Left ventricle myocardium inferior (tissue), 1 donor: Measurements from ENCODE around the gene REEP2. TPM values are rescaled to one million over a fixed set of nuclear protein-coding genes. Genes with fewer than 3 reads are reported as not detected.
"Not testable (repeated sequence)": the region's sequence is repeated elsewhere in the genome, so short reads cannot be mapped to it uniquely, and the experiment has no call there.

Source experiments
- DNase-seq: peaks from one replicate; pipeline ENCODE4 v3.0.0-alpha.2; 2020
- H3K27ac ChIP-seq: fragments of 200-600 bp; replicated peaks from 2 replicates; pipeline ENCODE4 v1.8.0; 2021
- H3K27me3 ChIP-seq: fragments of 200-600 bp; 2 replicates; pipeline ENCODE4 v1.8.0; 2021; ENCODE audit warnings: low read depth
- H3K36me3 ChIP-seq: fragments of 200-600 bp; 2 replicates; pipeline ENCODE4 v1.8.0; 2021
- H3K4me1 ChIP-seq: fragments of 200-600 bp; 2 replicates; pipeline ENCODE4 v1.8.0; 2021
- H3K4me3 ChIP-seq: fragments of 200-600 bp; 2 replicates; pipeline ENCODE4 v1.8.0; 2021; ENCODE audit warnings: mild to moderate bottlenecking, moderate library complexity
- H3K9me3 ChIP-seq: fragments of 200-600 bp; replicated peaks from 2 replicates; pipeline ENCODE4 v1.8.0; 2021
- intact Hi-C: fragments of 100-400 bp; cut with micrococcal nuclease; formaldehyde crosslinking; loops from one replicate; pipeline ENCODE4 v1.11.0; 2022
- total RNA-seq: library from RNA; stranded (reverse); fragmentation: NEBNext Ultra II Directional; extraction: Animal tissue kit (Norgen Biotek cat#: 25700); gene quantifications from one replicate; pipeline ENCODE4 v1.2.1, GENCODE V29; 2021
- TF ChIP-seq, protein P1 (sequence below): fragments of 200-600 bp; IDR thresholded peaks from 2 replicates; pipeline ENCODE4 v1.8.0; 2021; ENCODE audit warnings: antibody characterized with exemption, mild to moderate bottlenecking, borderline replicate concordance
- donor health status: DM: no; HTN: yes; CAD: no; lungs with severe emphysema.

The REEP2 gene
- total RNA-seq, 1 donor from 2014 or later: 6.6 TPM

DNA sequence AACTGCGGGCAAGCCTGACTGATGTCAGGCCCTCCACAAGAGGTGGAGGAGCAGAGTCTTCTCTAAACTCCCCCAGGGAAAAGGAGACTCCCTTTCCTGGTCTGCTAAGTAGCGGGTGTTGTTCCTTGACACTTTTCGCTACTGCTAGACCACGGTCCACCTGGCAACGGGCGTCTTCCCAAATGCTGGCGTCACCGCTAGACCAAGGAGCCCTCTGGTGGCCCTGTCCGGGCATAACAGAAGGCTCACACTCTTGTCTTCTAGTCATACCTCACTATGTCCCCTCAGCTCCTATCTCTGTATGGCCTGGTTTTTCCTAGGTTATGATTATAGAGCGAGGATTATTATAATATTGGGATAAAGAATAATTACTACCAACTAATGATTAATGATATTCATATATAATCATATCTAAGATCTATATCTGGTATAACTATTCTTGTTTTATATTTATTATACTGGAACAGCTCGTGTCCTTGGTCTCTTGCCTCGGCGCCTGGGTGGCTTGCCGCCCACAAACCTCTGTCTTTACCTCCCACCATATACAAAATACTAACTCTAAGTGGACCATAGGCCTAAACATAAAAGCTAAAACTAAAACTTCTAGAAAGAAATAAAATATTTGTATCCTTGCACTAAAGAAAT is 27.7 kb upstream of the REEP2 start:
- TF ChIP-seq, protein P1, sequence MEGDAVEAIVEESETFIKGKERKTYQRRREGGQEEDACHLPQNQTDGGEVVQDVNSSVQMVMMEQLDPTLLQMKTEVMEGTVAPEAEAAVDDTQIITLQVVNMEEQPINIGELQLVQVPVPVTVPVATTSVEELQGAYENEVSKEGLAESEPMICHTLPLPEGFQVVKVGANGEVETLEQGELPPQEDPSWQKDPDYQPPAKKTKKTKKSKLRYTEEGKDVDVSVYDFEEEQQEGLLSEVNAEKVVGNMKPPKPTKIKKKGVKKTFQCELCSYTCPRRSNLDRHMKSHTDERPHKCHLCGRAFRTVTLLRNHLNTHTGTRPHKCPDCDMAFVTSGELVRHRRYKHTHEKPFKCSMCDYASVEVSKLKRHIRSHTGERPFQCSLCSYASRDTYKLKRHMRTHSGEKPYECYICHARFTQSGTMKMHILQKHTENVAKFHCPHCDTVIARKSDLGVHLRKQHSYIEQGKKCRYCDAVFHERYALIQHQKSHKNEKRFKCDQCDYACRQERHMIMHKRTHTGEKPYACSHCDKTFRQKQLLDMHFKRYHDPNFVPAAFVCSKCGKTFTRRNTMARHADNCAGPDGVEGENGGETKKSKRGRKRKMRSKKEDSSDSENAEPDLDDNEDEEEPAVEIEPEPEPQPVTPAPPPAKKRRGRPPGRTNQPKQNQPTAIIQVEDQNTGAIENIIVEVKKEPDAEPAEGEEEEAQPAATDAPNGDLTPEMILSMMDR: peak; percentile 70
- H3K4me3 ChIP-seq, H3K27me3 ChIP-seq, H3K4me1 ChIP-seq, H3K27ac ChIP-seq, intact Hi-C loops, H3K9me3 ChIP-seq: not testable (repeated sequence)
- H3K36me3 ChIP-seq: peaks cover 56% of the 10 kb centered on the region
- peak; percentile 41 for DNase-seq

DNA sequence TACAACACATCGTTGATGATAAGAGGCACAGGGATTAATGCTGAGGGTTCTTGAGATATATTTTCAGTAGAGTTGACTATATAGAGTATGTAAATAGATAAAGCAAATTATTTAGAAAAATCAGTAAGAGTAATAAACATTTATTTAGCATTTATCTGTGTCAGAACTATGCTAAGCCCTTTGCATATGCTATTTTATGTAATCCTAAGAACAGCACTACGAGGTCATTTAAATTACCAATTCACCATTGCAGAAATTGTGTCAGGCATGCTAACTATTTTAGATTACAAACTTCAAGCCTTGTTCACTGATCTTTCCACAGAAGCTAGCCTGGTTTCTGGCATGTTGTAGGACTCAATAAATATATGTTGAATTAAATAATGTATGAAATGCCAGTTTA is 20.4 kb upstream of the REEP2 start:
- Histone ChIP-seq H3K4me3 (no peak overlapping the region), H3K27me3 (no peaks in the 10 kb centered on the region), H3K4me1 (no peaks in the 10 kb centered on the region), H3K9me3 (no peaks in the 10 kb centered on the region), H3K36me3 (peaks cover 97% of the 10 kb centered on the region), H3K27ac (no peak overlapping the region)
- DNase-seq: no peak
- intact Hi-C loops: no loop called here
- TF ChIP-seq, protein P1: no peak

DNA sequence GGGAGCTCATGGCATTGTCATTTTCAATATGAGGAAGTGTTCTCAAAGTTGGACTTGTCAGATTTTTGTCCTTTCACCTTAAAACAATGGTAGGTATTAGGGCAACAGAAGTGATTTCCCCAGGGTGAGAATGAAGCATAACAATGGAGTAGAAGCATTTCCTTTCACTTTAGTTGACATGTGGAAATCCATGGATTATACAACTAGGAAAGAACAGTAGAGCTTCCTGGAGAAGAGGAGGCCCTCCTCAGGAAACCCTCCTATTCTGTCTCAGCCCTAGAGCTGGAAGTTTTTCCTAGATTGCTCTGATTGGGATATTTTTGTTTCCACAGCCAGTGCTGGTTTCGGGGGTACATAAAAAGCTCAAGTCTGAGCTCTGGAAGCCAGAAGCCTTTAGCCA is 13.8 kb upstream of the REEP2 start:
- Histone ChIP-seq H3K4me3 (no peak overlapping the region), H3K9me3 (no peaks in the 10 kb centered on the region), H3K27ac (peak overlapping the region; percentile 75), H3K4me1 (peaks cover 18% of the 10 kb centered on the region), H3K27me3 (no peaks in the 10 kb centered on the region), H3K36me3 (peaks cover 98% of the 10 kb centered on the region)
- TF ChIP-seq, protein P1: no peak
- intact Hi-C loops: no loop called here
- DNase-seq: no peak

DNA sequence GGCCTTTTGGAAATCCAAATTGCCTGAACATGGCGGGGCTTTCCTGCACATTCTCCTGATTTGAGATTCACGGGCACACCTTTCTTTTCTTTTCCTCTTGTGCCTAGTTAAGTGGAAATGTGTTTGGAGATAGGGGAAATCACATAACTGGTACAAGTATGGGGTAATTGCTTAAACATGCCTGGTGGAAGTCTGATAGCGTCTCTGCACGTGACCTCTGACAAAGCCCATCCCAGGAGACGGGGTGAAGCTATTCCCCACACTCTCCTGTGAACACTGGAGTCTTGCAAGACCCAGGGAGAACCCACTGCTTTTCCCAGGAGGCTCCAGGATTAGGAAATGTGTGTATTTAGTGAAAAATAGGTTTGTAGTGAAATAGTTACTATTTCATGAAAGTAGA is 2.9 kb upstream of the REEP2 start:
- TF ChIP-seq, protein P1: no peak
- DNase-seq: no peak
- peaks cover 46% of the 10 kb centered on the region for H3K4me1 ChIP-seq
- H3K27me3 ChIP-seq: no peaks in the 10 kb centered on the region
- no peaks in the 10 kb centered on the region for H3K9me3 ChIP-seq
- peak overlapping the region; percentile 63 for H3K27ac ChIP-seq
- peaks cover 57% of the 10 kb centered on the region for H3K36me3 ChIP-seq
- no peak overlapping the region for H3K4me3 ChIP-seq
- intact Hi-C loops: no loop called here

DNA sequence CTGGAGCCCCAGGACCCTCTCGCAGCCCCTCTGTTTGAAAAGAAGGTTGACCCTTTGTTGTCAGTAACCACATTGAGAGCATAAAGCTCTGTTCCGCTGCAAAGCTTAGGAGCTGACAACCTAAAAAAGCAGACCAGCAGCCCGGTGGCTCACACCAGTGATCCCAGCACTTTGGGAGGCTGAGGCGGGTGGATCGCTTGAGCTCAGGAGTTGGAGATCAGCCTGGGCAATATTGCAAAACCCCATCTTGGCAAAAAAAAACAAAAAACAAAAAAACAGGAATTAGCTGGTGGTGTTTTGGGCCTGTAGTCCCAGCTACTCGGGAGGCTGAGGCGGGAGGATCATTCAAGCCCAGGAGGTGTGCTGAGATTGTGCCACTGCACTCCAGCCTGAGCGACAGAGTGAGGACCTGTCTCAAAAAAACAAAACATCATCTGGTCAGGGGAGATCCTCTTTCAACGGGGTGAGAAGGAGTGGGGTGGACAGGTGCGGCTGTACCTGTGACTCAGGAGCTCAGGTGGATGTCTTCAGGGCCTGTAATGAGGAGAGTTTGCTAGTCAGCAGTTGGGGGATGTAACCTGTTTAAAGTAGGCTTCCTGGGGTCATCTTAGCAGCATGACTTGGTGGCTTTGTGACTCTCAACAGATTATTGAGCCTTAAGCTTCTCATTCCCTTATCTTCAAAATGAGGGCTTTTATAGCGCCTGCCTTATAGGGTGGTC is 694 bp upstream of the REEP2 start:
- TF ChIP-seq, protein P1: no peak
- H3K36me3 ChIP-seq: peaks cover 35% of the 10 kb centered on the region
- peak overlapping the region; percentile 63 for H3K27ac ChIP-seq
- intact Hi-C loops: no loop called here
- no peaks in the 10 kb centered on the region for H3K27me3 ChIP-seq
- no peak for DNase-seq
- H3K4me3 ChIP-seq: peak overlapping the region; percentile 69
- H3K9me3 ChIP-seq: no peaks in the 10 kb centered on the region
- H3K4me1 ChIP-seq: peaks cover 46% of the 10 kb centered on the region
